Measurements from ENCODE around the gene NRG3. TPM values are rescaled to one million over a fixed set of nuclear protein-coding genes. Genes with fewer than 3 reads are reported as not detected.

NRG3 gene
- total RNA-seq, 1 experiment from 2014 or later: 0.66 TPM

- TF ChIP-seq CTCF (IDR thresholded peaks at IDR 0.05; ENCODE audit: insufficient read depth in 1 of 2, low read depth in 1 of 2, low read length in 1 of 2, severe bottlenecking in 1 of 2, unreplicated experiment in 1 of 2): no peak
- ChIA-PET POLR2A (no interaction called here), CTCF (no interaction called here)
- H3K36me3 Mint-ChIP-seq (ENCODE audit: insufficient read depth, unreplicated experiment): no peaks in the 10 kb centered on the region
- Histone ChIP-seq H3K9me3 (no peaks in the 10 kb centered on the region), H3K4me3 (ENCODE audit: low read depth, low read length) (no peak overlapping the region), H3K27me3 (replicated peaks; ENCODE audit: control insufficient read depth, insufficient read depth, low read length) (no peaks in the 10 kb centered on the region), H3K4me1 (peaks cover 4% of the 10 kb centered on the region; the same call in 1 of the 2 replicates), H3K36me3 (ENCODE audit: control insufficient read depth, insufficient read depth, low read length) (no peaks in the 10 kb centered on the region)
- no peak for DNase-seq
- no peak overlapping the region for H3K4me3 Mint-ChIP-seq (ENCODE audit: unreplicated experiment)
- peaks cover 8% of the 10 kb centered on the region for H3K4me1 Mint-ChIP-seq (ENCODE audit: low read depth, unreplicated experiment)
- H3K27me3 Mint-ChIP-seq (ENCODE audit: insufficient read depth, unreplicated experiment): no peaks in the 10 kb centered on the region
- intact Hi-C loops (cut with micrococcal nuclease; ENCODE audit: unreplicated experiment): no loop called here
- no peak overlapping the region for H3K27ac Mint-ChIP-seq (ENCODE audit: unreplicated experiment)
- no TSS peak for BruUV-seq (replicated peaks)
- H3K9me3 Mint-ChIP-seq (ENCODE audit: unreplicated experiment): no peaks in the 10 kb centered on the region
Measured at GRCh38 chr10:82938331-82938730, 1063.3 kb downstream of the NRG3 start.

DNA sequence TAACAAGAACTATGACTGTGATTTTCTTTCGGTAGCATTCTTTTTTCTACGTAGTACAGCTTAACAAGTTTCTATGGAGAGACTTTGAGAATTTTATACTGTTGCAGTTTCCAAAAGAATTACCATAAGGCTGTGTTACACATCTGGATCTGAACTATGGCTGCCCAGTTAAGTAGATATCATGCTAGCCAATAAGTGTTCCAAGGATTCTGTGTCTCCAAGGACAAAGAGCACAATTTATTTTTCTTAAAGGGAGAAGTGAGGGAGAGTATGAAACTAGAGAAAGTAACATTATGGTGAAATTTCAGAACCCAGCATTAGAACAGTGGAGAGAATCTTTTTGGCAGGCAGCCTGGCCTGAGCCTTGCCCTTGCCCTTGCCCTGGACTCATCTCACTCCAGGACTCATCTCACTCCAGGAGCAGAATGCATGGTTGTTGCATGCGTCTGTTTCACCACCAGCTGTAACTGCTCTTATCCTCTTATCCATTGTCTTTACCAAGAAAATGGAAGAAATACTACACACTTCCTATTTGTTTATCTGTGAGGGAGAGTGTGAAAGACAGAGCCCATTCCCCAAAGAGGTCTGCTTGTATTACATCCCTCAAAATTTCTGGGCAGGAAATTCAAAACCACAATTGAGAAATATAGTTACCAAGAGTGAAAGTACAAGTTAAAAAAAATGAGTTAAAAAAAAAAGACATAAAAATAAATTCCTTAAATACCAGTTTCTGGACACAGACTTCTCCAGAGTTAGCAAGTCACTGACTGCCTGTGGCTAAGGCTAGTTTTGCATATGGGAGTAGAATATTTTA is 1067.5 kb downstream of the NRG3 start:
- intact Hi-C loops (cut with micrococcal nuclease; ENCODE audit: unreplicated experiment): no loop called here
- H3K36me3 ChIP-seq (ENCODE audit: control insufficient read depth, insufficient read depth, low read length): no peaks in the 10 kb centered on the region
- ChIA-PET CTCF (no interaction called here), POLR2A (no interaction called here)
- H3K27me3 ChIP-seq (replicated peaks; ENCODE audit: control insufficient read depth, insufficient read depth, low read length): no peaks in the 10 kb centered on the region
- no peak for TF ChIP-seq CTCF (IDR thresholded peaks at IDR 0.05; ENCODE audit: insufficient read depth in 1 of 2, low read depth in 1 of 2, low read length in 1 of 2, severe bottlenecking in 1 of 2, unreplicated experiment in 1 of 2)
- Mint-ChIP-seq H3K4me1 (ENCODE audit: low read depth, unreplicated experiment) (peaks cover 8% of the 10 kb centered on the region), H3K27ac (ENCODE audit: unreplicated experiment) (no peak overlapping the region), H3K27me3 (ENCODE audit: insufficient read depth, unreplicated experiment) (no peaks in the 10 kb centered on the region), H3K36me3 (ENCODE audit: insufficient read depth, unreplicated experiment) (no peaks in the 10 kb centered on the region), H3K4me3 (ENCODE audit: unreplicated experiment) (no peak overlapping the region), H3K9me3 (ENCODE audit: unreplicated experiment) (no peaks in the 10 kb centered on the region)
- H3K9me3 ChIP-seq: peaks cover 7% of the 10 kb centered on the region; the same call in 1 of the 2 replicates
- no peak for DNase-seq
- BruUV-seq (replicated peaks): no TSS peak
- H3K4me1 ChIP-seq: no peaks in the 10 kb centered on the region
- no peak overlapping the region for H3K4me3 ChIP-seq (ENCODE audit: low read depth, low read length)

GRCh38 chr10:82943142-82943541 is 1068.1 kb downstream of the NRG3 start:
- no peak for DNase-seq
- intact Hi-C loops (cut with micrococcal nuclease; ENCODE audit: unreplicated experiment): no loop called here
- POLR2A ChIA-PET: no interaction called here
- peaks cover 8% of the 10 kb centered on the region for H3K4me1 Mint-ChIP-seq (ENCODE audit: low read depth, unreplicated experiment)
- no peak overlapping the region for H3K27ac Mint-ChIP-seq (ENCODE audit: unreplicated experiment)
- no TSS peak for BruUV-seq (replicated peaks)
- Histone ChIP-seq H3K9me3 (peaks cover 8% of the 10 kb centered on the region; the same call in 1 of the 2 replicates), H3K36me3 (ENCODE audit: control insufficient read depth, insufficient read depth, low read length) (no peaks in the 10 kb centered on the region), H3K27me3 (replicated peaks; ENCODE audit: control insufficient read depth, insufficient read depth, low read length) (no peaks in the 10 kb centered on the region), H3K4me3 (ENCODE audit: low read depth, low read length) (no peak overlapping the region), H3K4me1 (no peaks in the 10 kb centered on the region)
- no peaks in the 10 kb centered on the region for H3K36me3 Mint-ChIP-seq (ENCODE audit: insufficient read depth, unreplicated experiment)
- CTCF ChIA-PET: no interaction called here
- no peaks in the 10 kb centered on the region for H3K27me3 Mint-ChIP-seq (ENCODE audit: insufficient read depth, unreplicated experiment)
- H3K9me3 Mint-ChIP-seq (ENCODE audit: unreplicated experiment): no peaks in the 10 kb centered on the region
- no peak for TF ChIP-seq CTCF (IDR thresholded peaks at IDR 0.05; ENCODE audit: insufficient read depth in 1 of 2, low read depth in 1 of 2, low read length in 1 of 2, severe bottlenecking in 1 of 2, unreplicated experiment in 1 of 2)
- no peak overlapping the region for H3K4me3 Mint-ChIP-seq (ENCODE audit: unreplicated experiment)

All from Caco-2 (cell line).